Activated effector memory CD4-positive, alpha-beta T cell treated with anti-CD3 and anti-CD28 coated beads, Interleukin-2, amount 50 U/mL, for 16 hours (primary cell): ENCODE results near the gene GPM6B.

Experiments used
- DNase-seq: peaks from one replicate; pipeline ENCODE4 v3.0.0-alpha.2; 2020

The GPM6B gene

GRCh38 chrX:13721819-13722519, 94.9 kb downstream of the GPM6B start:
- DNase-seq, result no peak

- no peak for DNase-seq
These were observed 95.5 kb downstream of the GPM6B start for GRCh38 chrX:13721371-13721770.
